OCI-M2 (cell line): ENCODE results near the gene IRF4.

ENCODE experiments used
- DNase-seq: peaks from one replicate; lab custom pipeline; 2025; ENCODE audit not compliant: unreplicated experiment; lab: John Stamatoyannopoulos, UW

Gene IRF4

DNA sequence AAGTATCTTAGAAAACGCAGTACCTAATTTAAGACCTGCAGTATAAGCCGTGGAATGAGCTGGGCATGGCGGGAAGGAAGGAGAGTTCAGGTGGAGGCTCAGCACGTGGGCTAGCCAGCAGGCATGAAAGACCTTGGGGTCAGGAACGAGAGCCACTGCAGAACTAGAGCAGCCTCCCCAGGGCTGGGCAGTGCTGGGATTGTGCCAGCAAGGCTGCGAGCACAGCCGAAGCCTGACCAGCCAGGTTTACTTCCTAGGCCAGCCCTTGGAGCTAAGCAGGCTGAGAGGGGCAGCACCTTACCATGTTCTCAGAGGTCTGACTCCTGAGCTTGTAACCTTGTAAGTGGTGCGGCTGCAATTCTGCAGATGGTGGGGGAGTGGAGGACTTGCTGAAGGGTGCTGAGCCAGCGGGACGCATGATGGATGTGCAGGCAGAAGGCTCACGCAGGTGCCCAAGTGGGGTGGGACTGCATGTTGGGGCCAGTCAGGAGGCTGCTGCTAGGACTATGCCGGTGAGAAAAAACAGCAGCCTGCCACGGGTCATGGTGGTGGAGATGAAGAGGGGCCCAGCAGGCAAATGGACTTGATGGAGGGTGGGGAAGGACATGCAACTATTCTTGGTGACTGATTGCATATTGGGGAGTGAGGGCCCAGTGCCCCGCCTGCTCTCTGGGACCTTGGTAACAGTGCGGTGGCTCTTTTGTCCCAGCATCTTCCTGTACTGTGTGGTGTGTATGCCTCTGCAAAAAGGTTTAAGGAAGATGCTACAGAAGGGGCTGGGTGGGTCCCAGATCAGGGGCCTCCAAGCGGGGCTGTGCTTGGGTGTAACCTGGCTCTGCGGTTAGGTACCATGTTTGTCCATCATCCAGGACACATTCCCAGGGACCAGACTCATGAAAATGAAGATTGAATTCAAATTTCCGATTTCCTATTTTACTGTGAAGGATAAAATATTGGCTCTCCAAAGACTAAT is 37.6 kb upstream of the IRF4 start:
- no peak for DNase-seq

GRCh38 chr6:354631-355280 is 36.8 kb upstream of the IRF4 start:
- DNase-seq, result no peak

DNA sequence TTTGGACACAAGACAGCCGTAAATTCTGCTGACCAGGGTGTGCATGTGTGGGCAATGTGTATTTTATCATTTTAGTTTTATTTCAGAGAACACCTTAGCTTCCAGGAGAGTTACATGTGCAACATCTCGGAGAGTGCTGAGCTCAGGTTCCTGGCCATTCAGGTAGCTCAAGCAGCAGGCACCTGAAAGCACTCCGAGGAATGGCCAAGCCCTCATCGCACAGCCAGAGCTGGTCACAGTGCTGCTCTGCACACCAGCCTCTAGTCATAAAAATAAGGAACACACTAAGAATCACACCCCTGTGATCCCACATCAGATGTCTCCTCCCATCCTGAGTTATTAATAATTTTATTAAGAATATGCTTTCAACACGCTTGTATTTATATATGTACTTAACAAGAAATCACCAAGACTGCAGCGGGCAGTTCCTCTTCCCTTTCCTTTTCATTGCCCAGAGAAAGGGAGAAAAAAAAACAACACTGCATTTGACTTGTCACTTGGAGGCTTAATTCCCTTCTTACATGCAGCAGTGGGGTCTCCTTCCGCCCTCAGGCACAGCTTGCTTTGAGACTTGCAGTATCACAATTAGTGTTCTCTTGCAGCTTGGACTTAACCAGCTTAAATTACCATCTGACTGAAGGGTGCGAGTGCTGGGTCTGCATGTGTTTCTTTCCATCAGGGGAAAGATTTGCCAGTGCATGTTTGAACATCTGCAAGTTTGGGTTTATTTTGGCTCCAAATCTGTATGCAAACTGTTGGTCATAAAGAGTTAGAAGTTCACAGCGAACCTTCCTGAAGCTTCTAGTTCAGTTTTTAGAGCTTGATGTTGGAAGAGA is 36.0 kb upstream of the IRF4 start:
- DNase-seq, result no peak

DNA sequence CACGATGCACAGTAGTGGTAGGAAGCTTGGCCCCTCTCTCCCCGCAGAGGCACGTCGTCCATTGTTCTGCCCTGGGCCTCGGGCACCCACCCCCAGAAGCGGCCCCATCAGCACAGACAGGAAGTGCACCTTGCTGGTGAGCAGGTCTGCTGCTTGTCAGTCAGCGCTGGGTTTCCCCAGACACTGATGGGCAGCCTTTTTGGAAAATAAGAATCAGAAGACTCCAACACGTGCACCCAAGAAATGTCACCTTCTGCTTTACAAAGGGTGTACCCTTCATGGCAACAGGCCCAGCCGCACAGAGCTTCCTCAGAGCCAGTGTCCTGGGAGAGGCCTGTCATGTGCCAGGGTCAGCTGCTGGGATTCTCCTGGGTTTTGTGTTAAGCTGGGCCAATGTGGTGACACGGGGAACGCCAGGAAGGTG is 34.7 kb upstream of the IRF4 start:
- DNase-seq, result no peak

- DNase-seq, result no peak
These were observed 34.2 kb upstream of the IRF4 start for GRCh38 chr6:357261-357790.

DNA sequence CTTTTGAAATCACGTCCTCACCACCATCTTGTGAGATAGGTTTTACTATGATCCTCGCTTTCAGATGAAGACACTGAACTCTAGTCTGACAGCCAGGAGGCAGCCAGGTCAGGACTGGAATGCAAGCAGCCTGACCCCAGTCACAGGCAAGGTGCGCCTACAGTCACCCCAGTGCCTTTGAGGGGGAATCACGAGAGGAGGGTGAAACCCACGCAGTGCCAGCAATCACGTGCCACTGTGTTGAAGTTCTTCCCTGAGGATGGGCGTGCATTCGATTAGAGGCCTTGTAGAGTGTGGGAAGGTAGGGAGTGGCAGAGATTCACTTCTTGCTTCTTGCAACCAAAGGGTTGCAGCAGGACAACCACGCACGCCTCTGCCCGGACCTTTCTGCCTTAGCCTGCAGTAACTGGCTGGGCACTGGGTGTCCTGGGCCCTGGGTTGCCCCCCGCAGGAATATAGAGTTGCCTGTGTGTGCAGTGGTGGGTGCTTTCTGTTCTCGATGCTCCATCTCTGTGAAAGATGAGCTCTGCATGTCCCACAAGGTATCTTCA is 33.7 kb upstream of the IRF4 start:
- DNase-seq, result no peak

DNA sequence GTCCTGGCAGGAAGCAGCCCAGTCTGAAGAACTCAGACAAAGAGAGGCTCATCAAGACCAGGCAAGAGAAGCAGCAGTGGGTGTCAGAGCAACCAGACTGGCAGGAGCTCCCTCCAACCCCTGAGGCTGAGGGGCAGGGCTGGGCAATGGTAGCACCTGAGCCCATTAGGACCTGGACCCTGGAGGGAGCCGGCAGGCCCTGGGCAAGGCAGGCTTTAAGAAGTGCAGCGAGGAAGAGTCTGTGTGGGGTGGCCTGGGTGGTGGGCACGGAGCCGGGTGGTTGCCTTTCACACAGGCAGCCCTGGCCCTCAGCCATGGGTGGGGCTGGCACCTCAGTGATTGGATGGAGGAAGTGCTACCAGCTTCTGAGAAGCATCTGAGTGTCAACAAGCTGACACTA is 33.1 kb upstream of the IRF4 start:
- no peak for DNase-seq

- no peak for DNase-seq
These were observed 32.7 kb upstream of the IRF4 start for GRCh38 chr6:358847-359246.

DNA sequence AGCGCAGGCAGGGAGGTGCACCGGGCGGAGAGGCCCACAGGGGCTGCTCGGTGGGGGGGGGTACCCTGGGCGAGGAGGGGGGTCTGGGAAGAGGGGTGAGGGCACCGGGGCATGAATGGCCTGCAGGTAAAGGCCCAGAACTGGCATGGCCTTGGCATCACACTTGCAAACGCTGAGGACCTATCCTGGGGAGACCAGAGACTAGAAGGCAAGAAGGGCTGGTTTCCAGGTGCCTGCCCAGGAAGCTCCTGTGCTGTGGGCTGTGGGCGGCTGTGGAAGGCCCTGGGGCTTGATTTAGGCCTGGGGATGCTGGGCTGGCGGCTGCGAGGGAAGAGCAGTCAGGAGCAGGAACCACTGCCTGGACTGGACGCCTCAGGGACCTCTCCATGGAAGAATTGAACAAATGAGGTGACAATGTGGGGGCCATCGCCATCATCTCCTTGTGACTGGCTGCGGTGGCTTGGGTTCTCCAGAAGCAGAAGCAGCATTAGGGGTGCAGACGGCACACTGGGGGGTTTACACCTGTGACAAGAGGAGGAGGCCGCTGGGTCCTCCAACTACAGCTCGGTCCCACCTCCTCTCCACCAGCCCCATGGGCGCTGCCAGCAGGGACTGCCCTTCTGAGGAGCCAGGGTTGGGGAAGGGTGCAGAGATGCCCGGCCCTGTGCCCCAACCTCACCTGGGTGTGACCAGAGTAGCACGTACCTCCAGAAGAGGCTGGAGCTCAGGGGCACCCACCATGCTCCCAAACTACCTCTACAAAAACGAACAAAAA is 32.1 kb upstream of the IRF4 start:
- no peak for DNase-seq

DNA sequence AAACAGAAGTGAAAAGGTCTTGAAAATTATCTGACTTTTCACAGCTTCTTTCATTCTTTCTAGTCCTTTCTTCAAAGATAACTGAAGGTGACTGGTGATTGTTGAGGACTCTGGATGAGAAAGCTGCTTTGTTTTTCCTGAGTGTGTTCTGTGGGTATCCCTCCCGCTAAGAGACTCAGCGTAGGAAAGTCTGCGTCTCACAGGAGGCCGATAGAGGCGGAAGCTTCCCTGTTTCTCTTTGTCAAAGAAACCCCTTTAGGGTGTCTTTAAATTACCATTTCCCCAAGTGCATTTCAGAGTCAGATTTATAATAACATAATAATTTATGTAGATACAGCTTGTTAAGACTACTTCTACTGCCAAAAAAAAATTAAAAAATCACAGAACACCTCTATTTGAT is 31.2 kb upstream of the IRF4 start:
- no peak for DNase-seq

DNA sequence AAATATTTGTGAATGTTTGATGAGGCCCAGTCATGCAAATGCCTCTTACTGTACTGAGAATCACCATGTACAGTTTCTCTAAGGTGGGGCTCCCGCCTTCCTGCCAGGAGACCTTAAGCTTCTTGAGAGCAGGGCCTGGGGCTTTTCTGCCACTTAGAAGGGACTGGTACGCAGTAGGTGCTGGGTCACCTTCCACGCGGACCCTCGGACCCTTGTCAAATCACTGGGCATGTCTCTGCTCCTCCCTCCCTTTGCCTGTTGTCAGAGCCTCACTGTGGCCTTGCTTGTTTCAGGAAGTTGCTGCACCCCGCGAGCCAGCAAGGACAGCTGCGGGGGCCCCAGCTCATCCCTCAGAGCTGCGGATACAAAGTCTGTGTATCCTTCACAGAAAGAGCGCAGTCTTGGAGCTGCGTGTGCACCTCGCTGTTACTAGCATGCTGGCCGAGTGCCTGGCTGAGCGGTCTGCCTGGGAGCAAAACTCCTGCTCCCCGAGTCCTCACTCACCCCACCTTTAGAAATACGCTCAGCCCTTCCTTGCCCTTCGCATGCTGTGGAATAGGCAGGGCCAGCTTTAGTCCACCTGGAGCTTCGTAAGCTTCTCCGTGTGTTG is 30.7 kb upstream of the IRF4 start:
- no peak for DNase-seq

- DNase-seq, result no peak
These were observed 30.0 kb upstream of the IRF4 start for GRCh38 chr6:361411-362132.

DNA sequence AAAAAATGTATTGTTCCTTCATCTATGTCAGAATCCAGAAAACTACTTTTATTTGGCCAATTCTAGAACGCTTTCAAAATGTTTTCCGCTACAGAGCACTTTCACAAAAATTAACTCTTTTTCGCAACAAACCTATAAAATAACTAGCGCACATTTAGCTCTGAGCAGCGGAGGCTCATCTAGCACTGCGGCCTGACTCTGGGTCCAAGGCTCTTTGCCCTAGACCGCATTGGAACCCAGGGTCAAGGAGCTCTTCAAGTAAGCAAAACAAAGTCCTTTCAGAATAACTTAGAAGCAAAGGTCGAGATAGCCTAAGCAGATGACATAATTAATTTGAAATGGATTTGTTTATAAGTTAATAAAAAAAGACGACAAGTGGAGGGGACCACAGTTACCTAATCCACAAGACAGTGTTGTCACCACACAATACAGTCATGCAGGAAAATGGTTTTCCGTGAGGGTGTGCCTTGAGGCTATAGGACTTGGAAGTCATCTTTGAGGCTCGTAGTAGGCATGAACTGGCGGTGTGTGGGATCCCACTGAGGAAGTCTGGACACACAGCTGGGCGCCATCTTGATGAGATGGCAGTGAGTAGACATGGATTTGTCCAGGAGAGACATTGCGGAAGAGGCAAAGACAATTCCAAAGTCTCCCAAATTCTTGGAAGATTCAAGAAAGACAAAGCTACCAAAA is 29.2 kb upstream of the IRF4 start:
- DNase-seq, result no peak

DNA sequence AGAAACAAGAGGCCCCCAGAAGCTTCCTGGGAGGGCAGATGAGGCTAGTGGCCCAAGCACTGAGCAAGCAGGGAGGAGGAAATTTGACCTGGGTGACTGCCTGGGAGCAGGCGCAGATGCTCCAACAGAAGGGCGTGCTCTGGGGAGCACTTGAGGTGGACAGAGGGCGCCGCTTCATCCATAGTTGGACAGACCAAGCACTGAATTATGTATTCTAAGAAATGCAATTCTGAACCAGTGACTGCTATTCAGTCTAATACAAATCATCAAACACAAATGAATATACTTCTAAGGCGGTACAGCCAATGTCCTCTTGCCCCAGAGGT is 28.7 kb upstream of the IRF4 start:
- DNase-seq, result no peak

GRCh38 chr6:363291-363690 is 28.3 kb upstream of the IRF4 start:
- no peak for DNase-seq

DNA sequence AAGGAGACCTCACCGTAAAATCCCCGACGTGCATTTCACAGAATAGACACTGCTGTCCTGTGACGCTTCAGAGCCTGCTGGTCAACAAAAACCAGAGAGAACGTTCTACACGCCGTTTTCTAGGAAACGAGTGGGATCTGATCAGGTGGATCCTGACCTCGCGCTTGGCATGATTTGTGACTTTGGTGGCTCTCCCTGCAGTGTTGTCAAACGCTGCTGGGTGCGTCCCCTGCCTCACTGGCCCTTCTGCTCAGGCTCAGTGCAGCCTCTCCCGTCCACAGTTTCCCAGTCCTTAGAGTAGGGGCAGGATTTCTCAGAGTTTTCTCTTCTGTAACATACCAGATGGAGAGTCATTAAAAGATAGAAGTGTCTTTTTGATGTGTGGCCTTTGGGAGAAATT is 27.6 kb upstream of the IRF4 start:
- DNase-seq, result no peak

- no peak for DNase-seq
These were observed 26.7 kb upstream of the IRF4 start for GRCh38 chr6:364609-365540.

GRCh38 chr6:365835-366234 is 25.7 kb upstream of the IRF4 start:
- DNase-seq, result no peak
